Activated T-cell treated with anti-CD3 and anti-CD28 coated beads for 4 hours (primary cell): ENCODE data around the gene ST8SIA1.

Source experiments
- DNase-seq: peaks from one replicate; pipeline ENCODE4 v3.0.0-alpha.2; 2020

The ST8SIA1 gene

GRCh38 chr12:22231078-22231477 lies 103.4 kb downstream of the ST8SIA1 start:
- no peak for DNase-seq

GRCh38 chr12:22230280-22230794 lies 104.2 kb downstream of the ST8SIA1 start:
- DNase-seq = no peak

- DNase-seq = no peak
Measured at GRCh38 chr12:22229652-22230279, 104.7 kb downstream of the ST8SIA1 start.

- no peak for DNase-seq
Measured at GRCh38 chr12:22228022-22228875, 106.3 kb downstream of the ST8SIA1 start.

GRCh38 chr12:22223356-22223755 lies 111.2 kb downstream of the ST8SIA1 start:
- DNase-seq = no peak

GRCh38 chr12:22217556-22217955 lies 117.0 kb downstream of the ST8SIA1 start:
- no peak for DNase-seq

GRCh38 chr12:22215467-22216253 lies 118.8 kb downstream of the ST8SIA1 start:
- DNase-seq = no peak

- no peak for DNase-seq
Measured at GRCh38 chr12:22211128-22211527, 123.4 kb downstream of the ST8SIA1 start.

GRCh38 chr12:22209422-22209821 lies 125.1 kb downstream of the ST8SIA1 start:
- no peak for DNase-seq

- DNase-seq = no peak
Measured at GRCh38 chr12:22206111-22206728, 128.3 kb downstream of the ST8SIA1 start.

- no peak for DNase-seq
Measured at GRCh38 chr12:22204391-22204790, 130.1 kb downstream of the ST8SIA1 start.

GRCh38 chr12:22202847-22203246 lies 131.7 kb downstream of the ST8SIA1 start:
- DNase-seq = no peak

- DNase-seq = no peak
Measured at GRCh38 chr12:22201101-22201500, 133.4 kb downstream of the ST8SIA1 start.

GRCh38 chr12:22196236-22196635 lies 138.3 kb downstream of the ST8SIA1 start:
- DNase-seq = no peak

- no peak for DNase-seq
Measured at GRCh38 chr12:22190969-22191368, 143.5 kb downstream of the ST8SIA1 start.

GRCh38 chr12:22188431-22188830 lies 146.1 kb downstream of the ST8SIA1 start:
- no peak for DNase-seq

GRCh38 chr12:22180705-22181104 lies 153.8 kb downstream of the ST8SIA1 start:
- DNase-seq = no peak

- DNase-seq = no peak
Measured at GRCh38 chr12:22173177-22173576, 161.3 kb downstream of the ST8SIA1 start.

GRCh38 chr12:22172501-22172900 lies 162.0 kb downstream of the ST8SIA1 start:
- no peak for DNase-seq

- DNase-seq = no peak
Measured at GRCh38 chr12:22169376-22169775, 165.1 kb downstream of the ST8SIA1 start.

- no peak for DNase-seq
Measured at GRCh38 chr12:22164139-22164538, 170.4 kb downstream of the ST8SIA1 start.

- no peak for DNase-seq
Measured at GRCh38 chr12:22163594-22163993, 170.9 kb downstream of the ST8SIA1 start.
